Stimulated activated CD4-positive, alpha-beta T cell treated with anti-CD3 and anti-CD28 coated beads, Interleukin-4, amount 100 ng/mL, for 4 hours (primary cell): ENCODE results near the gene CEP162.
"Not testable (repeated sequence)": the region's sequence is repeated elsewhere in the genome, so short reads cannot be mapped to it uniquely, and the experiment has no call there.

Experiments used
- DNase-seq, 2 experiments: peaks; one replicate each; pipeline ENCODE4 v3.0.0-alpha.2; 2020

Gene CEP162

DNA sequence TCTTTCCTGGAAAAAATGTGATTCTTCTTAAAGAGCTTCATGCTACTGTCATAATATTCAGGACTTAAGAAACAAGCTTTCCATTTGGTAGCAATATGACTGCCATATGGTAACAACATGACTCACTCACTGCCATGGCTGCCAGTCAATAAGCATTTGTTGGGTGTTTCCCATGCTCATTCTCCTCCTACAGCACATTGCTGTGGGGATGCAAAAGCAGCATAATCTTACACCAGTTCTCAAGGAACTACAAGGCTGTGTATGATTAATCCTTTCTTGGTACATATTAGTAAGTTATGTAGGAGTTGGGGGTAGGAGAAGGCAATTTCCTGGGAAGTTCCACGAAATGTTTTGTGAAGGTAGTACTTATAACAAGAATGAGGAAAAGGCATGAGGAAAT lies 76.7 kb downstream of the CEP162 start:
- no peak for DNase-seq

DNA sequence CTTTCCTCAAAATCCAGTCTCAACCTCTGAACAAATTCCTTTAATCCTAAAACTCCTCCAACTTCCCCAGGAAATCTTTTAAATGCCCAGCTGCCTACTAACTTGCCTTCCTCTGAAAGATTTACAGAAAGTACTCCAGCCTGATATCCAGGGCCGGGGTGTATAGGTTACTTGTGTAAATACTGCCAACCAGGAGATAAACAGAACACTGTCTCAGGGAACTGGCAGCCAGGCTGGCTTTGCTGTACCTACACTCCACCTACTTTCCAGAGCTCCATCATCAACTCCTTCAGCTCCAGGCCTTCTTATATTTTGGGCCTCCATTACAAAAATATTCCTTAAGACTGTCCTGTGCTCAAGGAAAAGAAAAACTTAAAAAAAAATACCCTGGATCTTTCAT lies 85.9 kb downstream of the CEP162 start:
- no peak for DNase-seq

DNA sequence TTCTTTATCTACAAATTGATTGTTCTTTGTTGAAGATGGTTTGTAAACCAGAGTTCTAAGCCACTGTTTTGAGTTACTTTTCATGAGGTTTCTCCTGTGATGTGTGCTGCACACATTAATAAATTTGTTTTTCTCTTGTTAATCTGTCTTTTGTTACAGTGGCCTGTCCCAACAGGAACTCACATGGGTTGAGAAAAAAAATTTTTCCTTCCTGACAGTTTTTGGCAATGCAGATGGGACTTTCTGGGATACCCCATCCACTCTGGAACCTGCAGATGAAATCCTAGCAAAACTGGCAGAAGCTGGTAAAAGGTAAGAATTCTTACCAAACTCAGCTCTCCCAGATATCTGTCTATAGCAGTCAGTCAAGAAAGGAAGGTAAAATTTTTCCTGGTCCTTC lies 88.1 kb downstream of the CEP162 start:
- no peak for DNase-seq

DNA sequence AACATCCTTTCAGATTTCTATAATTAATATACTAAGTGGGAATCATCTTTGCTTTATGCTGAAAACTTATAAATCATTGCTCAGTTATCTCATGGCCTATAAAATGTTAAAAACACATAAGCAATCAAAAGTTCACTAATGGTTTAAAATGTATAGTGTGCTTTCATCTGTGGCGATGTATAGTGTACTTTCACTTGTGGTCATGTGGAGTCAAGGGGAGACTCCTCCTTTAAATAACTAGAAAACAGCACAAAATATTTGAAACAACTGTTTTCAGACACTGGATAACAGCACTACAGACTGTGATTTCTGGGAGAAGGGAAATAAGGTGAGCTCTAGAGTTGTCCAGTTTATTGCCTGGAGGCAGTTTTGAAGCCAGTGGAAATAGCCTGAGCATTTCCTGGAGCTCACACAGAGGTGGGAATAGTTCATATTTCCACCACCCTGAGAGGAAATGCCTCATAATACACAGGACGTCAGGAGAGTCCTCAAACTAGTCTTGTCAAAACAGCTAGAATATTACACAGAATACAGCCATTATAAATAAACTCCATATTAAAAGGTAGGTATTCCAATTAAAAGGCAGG lies 89.4 kb downstream of the CEP162 start:
- DNase-seq: no peak

DNA sequence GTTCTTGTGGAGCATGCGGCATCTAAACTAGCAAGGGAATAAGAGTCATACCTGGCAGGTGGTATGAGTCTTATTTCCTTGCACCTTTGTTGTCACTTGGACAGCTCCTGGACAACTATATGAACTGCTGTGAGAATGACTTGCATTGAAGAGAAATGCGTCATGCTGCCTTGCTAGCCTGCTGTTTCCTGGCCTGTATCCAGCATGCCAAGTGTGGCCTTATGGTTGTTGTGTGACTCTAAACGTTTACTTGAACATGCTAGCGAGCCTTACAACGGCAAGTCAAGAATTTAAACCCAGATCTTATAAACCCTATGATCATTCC lies 90.4 kb downstream of the CEP162 start:
- no peak for DNase-seq

DNA sequence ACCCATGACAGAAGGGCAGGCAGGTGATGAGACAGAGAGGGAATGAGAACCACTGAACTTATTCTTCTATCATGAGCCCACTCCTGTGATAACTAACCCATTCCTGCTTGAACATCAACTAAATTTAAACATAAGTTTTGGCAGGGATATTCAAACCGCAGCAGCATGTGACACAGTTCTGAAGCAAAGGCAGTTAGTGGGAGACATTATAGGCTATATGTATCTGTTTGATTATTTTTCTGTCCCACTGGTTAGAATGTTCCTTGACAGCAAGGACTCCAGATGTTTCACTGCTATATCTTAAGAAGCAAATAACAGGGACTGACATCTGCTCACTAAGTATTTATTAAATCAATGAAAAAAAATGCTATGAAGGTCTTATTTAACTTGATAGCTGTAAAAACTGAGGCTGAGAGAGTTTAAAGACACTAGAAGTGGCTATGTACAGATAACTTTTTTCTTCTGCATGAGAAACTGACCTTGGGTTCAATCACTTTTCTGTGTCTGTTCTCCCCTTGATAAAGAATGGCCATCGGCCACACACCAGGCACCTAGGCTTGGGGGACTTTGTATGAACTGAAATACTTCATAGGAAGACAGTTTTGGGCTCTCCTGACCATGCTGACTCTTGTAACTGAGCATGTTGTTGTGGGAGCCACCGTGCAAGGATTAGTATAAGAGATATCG lies 90.9 kb downstream of the CEP162 start:
- no peak for DNase-seq

DNA sequence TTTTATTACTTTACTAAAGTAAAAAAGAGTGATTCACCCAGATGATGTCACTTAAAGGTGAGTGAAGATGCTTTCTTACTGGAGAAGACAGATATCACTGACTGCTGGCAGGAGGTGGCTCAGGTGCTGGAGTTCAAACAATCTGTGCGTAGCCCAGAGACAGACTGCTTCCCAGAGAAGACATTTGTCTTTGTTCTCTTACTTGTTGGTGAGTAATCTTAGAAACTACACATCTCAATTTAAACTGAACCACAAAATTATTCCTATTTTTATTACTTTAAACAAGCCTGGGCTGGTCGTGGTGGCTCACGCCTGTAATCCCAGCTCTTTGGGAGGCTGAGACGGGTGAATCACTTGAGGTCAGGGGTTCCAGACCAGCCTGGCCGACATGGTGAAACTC lies 92.2 kb downstream of the CEP162 start:
- no peak for DNase-seq

DNA sequence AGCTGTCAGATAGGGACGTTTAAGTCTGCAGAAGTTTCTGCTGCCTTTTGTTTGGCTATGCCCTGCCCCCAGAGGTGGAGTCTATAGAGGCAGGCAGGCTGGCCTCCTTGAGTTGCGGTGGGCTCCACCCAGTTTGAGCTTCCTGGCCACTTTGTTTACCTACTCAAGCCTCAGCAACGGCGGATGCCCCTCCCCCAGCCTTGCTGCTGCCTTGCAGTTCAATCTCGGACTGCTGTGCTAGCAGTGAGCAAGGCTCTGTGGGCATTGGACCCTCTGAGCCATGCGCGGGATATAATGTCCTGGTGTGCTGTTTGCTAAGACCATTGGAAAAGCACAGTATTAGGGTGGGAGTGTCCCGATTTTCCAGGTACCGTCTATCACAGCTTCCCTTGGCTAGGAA lies 94.1 kb downstream of the CEP162 start:
- DNase-seq: not testable (repeated sequence)

DNA sequence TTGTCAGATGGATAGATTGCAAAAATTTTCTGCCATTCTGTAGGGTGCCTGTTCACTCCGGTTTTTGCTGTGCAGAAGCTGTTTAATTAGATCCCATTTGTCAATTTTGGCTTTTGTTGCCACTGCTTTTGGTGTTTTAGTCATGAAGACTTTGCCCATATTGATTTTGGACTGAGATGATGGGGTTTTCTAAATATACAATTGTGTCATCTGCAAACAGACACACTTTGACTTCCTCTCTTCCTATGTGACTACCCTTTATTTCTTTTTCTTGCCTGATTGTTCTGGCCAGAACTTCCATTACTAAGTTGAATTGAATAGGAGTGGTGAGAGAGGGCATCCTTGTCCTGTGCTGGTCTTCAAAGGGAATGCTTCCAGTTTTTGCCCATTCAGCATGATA lies 97.9 kb downstream of the CEP162 start:
- DNase-seq: not testable (repeated sequence)

DNA sequence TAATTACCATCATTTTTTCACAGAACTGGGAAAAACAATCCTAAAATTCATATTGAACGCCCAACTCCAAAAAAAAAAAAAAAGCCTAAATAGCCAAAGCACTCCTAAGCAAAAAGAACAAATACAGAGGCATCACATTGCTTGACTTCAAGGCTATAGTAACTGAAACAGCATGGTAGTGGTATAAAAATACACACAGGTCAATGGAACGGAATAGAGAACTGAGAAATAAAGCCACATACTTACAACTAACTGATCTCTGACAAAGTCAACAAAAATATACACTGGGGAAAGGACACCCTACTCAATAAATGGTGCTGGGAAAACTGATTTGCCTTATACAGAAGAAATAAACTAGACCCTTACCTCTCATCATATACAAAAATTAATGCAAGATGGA lies 104.3 kb downstream of the CEP162 start:
- DNase-seq: no peak

DNA sequence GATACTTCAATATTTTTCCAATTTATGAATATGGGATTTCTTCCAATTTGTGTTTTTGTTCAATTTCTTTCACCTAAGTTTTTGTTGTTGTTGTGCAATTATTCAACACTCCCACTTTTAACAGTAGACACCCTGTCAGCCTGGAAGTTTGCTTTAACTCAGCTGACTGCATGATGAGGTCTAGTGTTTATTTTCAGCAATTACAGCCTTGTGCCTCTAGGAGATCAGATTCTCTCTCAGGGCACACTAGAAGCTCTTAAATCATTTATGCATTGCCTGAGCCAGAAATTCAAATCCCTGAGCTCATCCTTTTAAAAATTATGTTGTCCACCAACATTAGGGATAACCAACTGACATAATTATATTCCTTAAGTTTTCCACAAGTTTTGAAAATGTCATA lies 108.2 kb downstream of the CEP162 start:
- no peak for DNase-seq

DNA sequence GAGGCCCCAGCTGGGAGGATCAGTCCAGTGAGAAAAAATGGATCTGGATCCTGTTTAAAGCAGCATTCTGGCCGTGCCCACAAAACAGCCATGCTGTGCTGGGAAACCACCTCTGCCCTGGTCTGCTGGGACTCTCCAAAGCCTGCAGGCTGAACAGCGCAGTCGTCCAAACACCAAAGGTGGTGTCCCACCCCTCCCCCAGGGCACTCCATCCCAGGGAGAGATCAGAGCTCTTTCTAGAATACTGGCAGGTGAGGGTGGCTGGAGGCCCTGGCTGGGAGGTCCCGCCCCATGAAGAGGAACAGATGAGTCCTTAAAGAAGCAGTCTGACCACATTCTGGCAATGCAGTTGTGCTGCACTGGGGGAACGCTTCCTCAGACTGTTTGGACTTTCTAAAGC lies 109.3 kb downstream of the CEP162 start:
- no peak for DNase-seq

DNA sequence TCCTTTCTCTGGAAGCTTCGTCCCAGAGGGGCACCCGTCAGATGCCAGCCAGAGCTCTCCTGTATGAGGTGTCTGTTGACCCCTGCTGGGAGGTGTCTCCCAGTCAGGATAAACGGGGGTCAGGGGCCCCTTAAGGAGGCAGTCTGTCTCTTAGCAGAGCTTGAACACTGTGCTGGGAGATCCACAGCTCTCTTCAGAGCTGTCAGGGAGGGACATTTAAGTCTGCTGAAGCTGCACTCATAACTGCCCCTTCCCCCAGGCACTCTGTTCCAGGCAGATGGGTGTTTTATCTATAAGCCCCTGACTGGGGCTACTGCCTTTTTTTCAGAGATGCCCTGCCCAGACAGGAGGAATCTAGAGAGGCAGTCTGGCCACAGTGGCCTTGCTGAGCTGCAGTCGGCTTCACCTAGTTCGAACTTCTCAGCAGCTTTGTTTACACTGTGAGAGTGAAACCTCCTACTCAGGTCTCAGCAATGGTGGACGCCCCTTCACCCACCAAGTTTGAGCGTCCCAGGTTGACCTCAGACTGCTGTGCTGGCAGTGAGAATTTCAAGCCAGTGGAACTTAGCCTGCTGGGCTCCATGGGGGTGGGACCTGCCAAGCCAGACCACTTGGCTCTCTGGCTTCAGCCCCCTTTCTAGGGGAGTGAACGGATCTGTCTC lies 112.4 kb downstream of the CEP162 start:
- DNase-seq: not testable (repeated sequence)

DNA sequence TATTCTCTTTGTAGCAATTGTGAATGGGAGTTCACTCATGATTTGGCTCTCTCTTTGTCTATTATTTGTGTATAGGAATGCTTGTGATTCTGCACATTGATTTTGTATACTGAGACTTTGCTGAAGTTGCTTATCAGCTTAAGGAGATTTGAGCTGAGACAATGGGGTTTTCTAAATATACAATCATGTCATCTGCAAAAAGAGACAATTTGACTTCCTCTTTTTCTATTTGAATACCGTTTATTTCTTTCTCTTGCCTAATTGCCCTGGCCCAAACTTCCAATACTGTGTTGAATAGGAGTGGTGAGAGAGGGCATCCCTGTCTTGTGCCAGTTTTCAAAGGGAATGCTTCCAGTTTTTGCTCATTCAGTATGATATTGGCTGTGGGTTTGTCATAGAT lies 116.1 kb downstream of the CEP162 start:
- DNase-seq: not testable (repeated sequence)

DNA sequence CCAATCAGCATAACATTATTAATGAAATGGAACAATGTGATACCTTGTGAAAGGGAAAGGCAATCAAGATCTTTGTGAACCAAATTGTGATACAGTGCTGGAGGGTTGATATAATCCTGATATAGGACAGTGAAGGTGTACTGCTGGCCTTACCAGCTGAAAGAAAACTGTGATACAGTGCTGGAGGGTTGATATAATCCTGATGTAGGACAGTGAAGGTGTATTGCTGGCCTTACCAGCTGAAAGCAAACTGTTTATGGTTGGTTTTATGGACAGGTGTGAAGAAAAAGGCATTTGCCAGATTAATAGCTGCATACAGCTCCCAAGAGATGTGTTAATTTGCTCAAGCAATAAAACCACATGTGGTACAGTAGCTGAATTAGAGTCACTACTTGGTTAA lies 119.9 kb downstream of the CEP162 start:
- no peak for DNase-seq

DNA sequence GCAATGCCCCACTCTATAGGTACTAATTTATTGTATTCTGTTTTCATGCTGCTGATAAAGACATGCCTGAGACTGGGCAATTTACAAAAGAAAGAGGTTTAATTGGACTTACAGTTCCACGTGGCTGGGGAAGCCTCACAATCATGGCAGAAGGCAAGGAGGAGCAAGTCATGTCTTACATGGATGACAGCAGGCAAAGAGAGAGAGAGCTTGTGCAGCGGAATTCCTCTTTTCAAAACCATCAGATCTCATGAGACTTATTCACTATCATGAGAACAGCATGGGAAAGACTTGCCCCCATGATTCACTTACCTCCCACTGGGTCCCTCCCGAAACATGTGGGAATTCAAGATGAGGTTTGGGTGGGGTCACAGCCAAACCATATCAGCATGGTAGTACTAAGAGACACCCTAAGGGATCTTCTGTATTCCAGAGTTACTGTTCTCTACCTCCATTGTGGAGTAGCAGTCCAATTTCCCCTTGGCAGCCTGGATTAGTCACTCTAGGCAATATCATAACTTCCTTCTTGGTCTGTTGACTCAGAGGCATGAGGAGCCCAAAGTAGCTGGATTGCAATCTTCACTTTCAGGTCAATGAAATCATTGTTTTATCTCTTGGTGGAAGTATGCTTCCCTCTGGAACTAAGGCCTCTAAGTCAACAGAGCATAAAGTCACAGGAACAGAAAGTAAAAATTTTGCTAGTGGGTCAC lies 122.1 kb downstream of the CEP162 start:
- not testable (repeated sequence) for DNase-seq

DNA sequence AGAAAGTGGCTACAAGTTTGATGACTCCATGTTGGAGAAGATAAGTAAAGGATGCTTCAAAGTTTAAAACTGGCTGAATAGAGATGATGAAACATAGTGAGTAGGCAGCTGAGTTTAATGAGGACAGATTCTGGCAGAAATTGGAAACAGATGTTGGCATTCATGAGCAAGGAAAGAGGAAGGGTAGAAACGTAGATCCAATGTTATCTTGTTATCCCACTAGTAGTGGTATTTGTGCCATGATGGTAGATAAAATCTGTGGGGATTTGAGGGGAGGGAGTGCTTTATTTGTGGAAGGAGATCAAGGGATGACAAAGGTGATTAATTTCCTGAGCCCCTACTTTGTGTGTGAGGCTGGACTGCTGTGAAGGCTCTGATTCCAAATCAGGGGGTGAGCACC lies 124.4 kb downstream of the CEP162 start:
- no peak for DNase-seq

DNA sequence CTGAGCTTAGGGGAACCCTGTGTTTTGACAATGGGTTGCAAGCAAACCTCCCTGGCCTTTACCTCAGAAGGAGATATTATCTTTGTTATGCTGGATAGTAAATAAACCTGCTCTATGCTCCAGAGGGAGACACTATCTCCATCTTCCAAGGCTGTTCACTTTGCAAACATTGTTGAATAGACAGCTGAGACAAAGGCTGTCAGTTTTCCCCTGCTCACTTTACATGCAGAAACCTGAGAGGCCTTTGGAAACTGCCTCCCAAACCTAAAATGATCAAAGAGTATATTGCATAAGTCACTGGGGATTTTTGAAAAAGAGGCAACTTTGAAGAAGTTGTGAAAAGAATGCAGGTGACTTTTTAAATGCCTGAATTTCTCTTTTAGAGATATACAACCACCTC lies 132.3 kb downstream of the CEP162 start:
- DNase-seq: no peak

DNA sequence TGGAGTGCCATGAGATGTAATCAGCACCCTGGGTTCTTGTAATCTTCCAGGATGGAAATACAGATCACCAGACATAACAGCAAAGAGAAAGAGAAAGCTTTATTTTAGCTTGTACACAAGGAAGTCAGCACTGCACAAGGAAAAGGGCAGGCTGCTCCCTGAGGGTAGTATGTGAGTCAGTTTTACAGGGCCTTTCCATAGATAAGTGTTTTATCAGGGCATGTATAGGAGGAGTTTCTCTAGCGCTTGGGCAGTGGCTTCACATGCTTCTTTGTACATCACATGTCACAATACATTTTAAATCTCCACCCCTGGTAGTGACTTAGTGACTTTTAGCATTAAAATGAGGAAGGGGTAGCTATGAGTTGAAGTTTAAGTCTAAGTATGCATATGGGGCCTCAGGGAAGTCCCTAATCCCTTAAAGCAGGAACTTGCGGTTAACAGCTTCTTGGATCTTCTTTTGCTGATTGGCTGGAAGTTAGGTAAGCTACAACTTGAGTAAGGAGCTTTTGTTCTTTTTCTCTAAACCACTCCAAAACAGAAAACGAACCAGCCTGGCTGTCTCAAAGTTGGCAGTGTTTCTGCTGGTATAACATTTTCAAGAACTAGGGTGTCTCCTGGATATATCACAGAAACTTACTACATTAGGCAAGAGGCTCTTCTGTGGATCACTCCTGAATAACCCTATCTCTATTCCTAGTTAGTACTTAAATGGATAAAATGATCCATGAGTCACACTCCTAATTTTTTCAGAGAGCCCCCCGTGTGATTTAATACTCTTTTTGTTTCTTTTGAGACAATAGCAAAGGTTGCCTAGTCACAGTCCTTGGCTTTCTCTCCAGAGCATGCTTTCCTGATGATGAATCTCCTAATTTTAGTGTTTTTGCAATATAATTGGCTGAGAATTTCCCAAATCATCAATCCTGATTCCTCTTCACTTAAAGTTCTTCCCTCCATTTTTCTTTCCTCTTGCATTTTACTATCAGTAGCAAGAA lies 133.7 kb downstream of the CEP162 start:
- no peak for DNase-seq

DNA sequence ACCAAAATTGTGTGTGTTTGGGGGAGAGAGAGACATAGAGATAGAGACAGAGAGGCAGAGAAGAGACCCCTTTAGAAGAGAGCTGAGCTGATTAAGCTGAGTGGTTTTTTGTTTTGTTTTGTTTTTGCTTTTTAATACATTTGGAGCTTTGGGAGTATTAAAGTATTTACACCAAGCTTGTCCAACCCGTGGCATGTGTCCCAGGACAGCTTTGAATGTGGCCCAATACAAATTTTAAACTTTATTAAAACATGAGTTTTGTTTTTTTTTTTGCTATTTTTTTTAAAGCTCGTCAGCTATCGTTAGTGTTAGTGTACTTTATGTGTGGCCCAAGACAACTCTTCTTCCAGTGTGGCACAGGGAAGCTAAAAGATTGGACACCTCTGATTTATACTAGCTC lies 137.9 kb downstream of the CEP162 start:
- no peak for DNase-seq

DNA sequence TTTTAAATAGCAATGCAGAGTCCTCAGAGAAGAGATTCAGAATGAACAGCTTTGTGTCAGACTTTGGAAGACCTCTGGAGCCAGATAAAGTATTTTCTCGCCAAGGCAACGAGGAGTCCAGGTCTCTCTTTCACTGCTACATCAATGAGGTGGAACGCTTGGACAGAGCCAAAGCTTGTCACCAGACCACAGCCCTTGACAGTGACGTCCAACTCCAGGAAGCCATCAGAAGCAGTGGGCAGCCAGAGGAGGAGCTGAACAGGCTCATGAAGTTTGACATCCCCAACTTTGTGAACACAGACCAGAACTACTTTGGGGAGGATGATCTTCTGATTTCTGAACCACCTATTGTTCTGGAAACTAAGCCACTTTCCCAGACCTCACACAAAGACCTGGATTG lies 138.4 kb downstream of the CEP162 start:
- DNase-seq: no peak

DNA sequence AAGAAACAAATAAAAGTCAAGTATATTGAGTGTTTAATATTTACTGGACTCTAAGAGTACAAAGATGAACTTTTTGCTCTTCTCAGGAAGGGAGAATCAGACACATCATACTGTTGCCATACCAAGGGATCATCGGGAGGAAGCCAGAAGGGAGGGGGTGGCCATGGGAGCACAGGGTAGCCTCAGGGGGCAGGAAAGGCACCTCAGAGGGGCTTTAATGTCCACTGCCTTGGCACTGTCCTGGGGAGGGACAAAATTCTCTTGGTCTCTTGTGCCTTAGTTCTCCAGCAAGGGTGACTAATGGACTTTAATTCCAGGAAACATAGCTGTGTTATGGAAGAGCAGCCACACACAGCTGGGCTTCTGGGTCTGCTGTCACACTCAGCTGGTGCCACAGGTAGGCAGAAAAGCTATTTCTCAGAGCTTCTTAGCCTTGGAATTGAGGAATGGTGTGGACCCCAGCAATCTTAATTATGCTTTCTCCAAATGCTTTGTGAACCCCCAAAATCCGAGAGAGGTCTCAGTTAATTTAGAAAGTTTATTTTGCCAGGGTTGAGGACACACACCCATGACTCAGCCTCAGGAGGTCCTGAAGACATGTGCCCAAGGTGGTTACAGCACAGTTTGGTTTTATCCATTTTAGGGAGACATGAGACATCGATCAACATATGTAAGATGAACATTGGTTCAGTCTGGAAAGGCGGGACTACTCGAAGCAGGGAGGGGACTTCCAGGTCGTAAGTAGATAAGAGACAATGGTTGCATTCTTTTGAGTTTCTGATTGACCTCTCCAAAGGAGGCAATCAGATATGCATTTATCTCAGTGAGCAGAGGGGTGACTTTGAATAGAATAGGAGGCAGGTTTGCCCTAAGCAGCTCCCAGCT lies 140.7 kb downstream of the CEP162 start:
- DNase-seq: no peak
